Gastroesophageal sphincter (tissue), 4 donors: ENCODE measurements around the gene C1orf21. TPM values are rescaled to one million over a fixed set of nuclear protein-coding genes. Genes with fewer than 3 reads are reported as not detected.

Source experiments
- ATAC-seq: fragments of 150-250 bp; one replicate; pipeline ENCODE4 v1.9.1; 2016; ENCODE audit warnings: mild to moderate bottlenecking, moderate library complexity
- H3K27ac ChIP-seq, 4 donors: fragments of 200-600 bp; sonication (generic) in 3 of 4; 1 replicate in 3 of 4; 2 replicates in 1 of 4; pipeline ENCODE4 v1.5.1; 2016 to 2019
- H3K27me3 ChIP-seq: fragments of 200-600 bp; sonication (generic); one replicate; pipeline ENCODE4 v1.5.1; 2019
- H3K36me3 ChIP-seq, 2 donors: fragments of 200-600 bp; sonication (generic); one replicate each; pipeline ENCODE4 v1.5.1; 2019; ENCODE audit warnings: control low read depth in 1 of 2
- H3K4me1 ChIP-seq, 3 donors: fragments of 200-600 bp; sonication (generic); 1 replicate in 2 of 3; 2 replicates in 1 of 3; pipeline ENCODE4 v1.5.1; 2016 to 2019; ENCODE audit warnings: control low read depth in 2 of 3
- H3K4me3 ChIP-seq, 2 donors: fragments of 200-600 bp; sonication (generic); one replicate each; pipeline ENCODE4 v1.5.1; 2019; ENCODE audit warnings: mild to moderate bottlenecking in 1 of 2, moderate library complexity in 1 of 2
- H3K9me3 ChIP-seq, 3 donors: fragments of 200-600 bp; sonication (generic); one replicate each; pipeline ENCODE4 v1.5.1; 2017 to 2019; ENCODE audit warnings: control low read depth in 2 of 3
- CTCF ChIP-seq, 4 experiments: fragments of 200-600 bp in 2 of 4; fragments of 450-650 bp in 2 of 4; sonication (generic) in 1 of 4; IDR thresholded peaks; one replicate each; pipeline ENCODE4 v1.5.1; 2017 to 2019; ENCODE audit warnings: antibody characterized with exemption in 4 of 4, mild to moderate bottlenecking in 2 of 4, moderate library complexity in 2 of 4
- EP300 ChIP-seq: sonication (generic); formaldehyde crosslinking; IDR thresholded peaks from one replicate; pipeline ENCODE4 v1.6.1; 2017; ENCODE audit warnings: antibody characterized with exemption, mild to moderate bottlenecking
- POLR2A ChIP-seq, 2 donors: fragments of 450-650 bp; IDR thresholded peaks; one replicate each; pipeline ENCODE4 v1.6.1; 2017; ENCODE audit warnings: antibody characterized with exemption in 2 of 2, mild to moderate bottlenecking in 2 of 2, moderate library complexity in 1 of 2
- POLR2AphosphoS5 ChIP-seq: sonication (generic); formaldehyde crosslinking; IDR thresholded peaks from one replicate; pipeline ENCODE4 v1.6.1; 2017; ENCODE audit warnings: antibody characterized with exemption
- WGBS, 2 donors: methylation state at CpG; one replicate each; pipeline ENCODE4 v1.1.5; 2018; ENCODE audit warnings: low coverage in 1 of 2; 5-methylcytosine and 5-hydroxymethylcytosine counted together
- total RNA-seq, 4 donors: library from RNA; depleted of rRNA; stranded (reverse); fragments of >200 nt; gene quantifications; one replicate each; pipeline ENCODE4 v1.1.0, GENCODE V29; 2016

The C1orf21 gene
- total RNA-seq, 4 donors from 2014 or later = 81.4 to 167 (median 121) TPM

- Histone ChIP-seq H3K9me3 (no peaks in the 10 kb centered on the region), H3K4me1 (peaks cover 0 to 18% (median 0%) of the 10 kb centered on the region in 3 donors), H3K36me3 (no peaks in the 10 kb centered on the region), H3K27me3 (no peaks in the 10 kb centered on the region), H3K4me3 (no peak overlapping the region), H3K27ac (no peak overlapping the region)
- TF ChIP-seq POLR2A (IDR thresholded peaks at IDR 0.05) = no peak
- TF ChIP-seq POLR2AphosphoS5 = no peak
- no peak for TF ChIP-seq EP300
- no peak for TF ChIP-seq CTCF (IDR thresholded peaks at IDR 0.05)
- no peak for ATAC-seq
- 88 to 95% methylated on average over 2 of the region's 2 CpGs for WGBS, 2 donors
Measured at GRCh38 chr1:184641894-184642293, 255.1 kb downstream of the C1orf21 start.

- H3K4me3 ChIP-seq = no peak overlapping the region
- 25 to 50% methylated on average over 1 of the region's 1 CpG for WGBS, 2 donors
Measured at GRCh38 chr1:184643661-184644060, 256.8 kb downstream of the C1orf21 start.

GRCh38 chr1:184644771-184645170 lies 257.9 kb downstream of the C1orf21 start:
- H3K9me3 ChIP-seq = no peaks in the 10 kb centered on the region
- TF ChIP-seq CTCF (IDR thresholded peaks at IDR 0.05) (no peak), POLR2A (IDR thresholded peaks at IDR 0.05) (no peak), POLR2AphosphoS5 (no peak), EP300 (no peak)
- peaks cover 0 to 32% (median 5%) of the 10 kb centered on the region in 3 donors for H3K4me1 ChIP-seq
- WGBS, 2 donors = 82 to 90% methylated on average over 2 of the region's 11 CpGs
- H3K27me3 ChIP-seq = no peaks in the 10 kb centered on the region
- no peak overlapping the region for H3K4me3 ChIP-seq
- no peak overlapping the region for H3K27ac ChIP-seq
- no peak for ATAC-seq
- H3K36me3 ChIP-seq = no peaks in the 10 kb centered on the region

More at GRCh38 chr1:184643661-184644060, 256.8 kb downstream of the C1orf21 start:
- H3K36me3 ChIP-seq = no peaks in the 10 kb centered on the region
- TF ChIP-seq EP300 (no peak), POLR2AphosphoS5 (no peak), CTCF (IDR thresholded peaks at IDR 0.05) (no peak), POLR2A (IDR thresholded peaks at IDR 0.05) (no peak)
- no peak overlapping the region for H3K27ac ChIP-seq
- no peaks in the 10 kb centered on the region for H3K27me3 ChIP-seq
- peaks cover 0 to 21% (median 0%) of the 10 kb centered on the region in 3 donors for H3K4me1 ChIP-seq
- no peak for ATAC-seq
- H3K9me3 ChIP-seq = no peaks in the 10 kb centered on the region

GRCh38 chr1:184646178-184646701 lies 259.4 kb downstream of the C1orf21 start:
- WGBS, 2 donors = 67 to 73% methylated on average over 1 to 3 of the region's 3 CpGs

More at GRCh38 chr1:184646178-184646701, 259.4 kb downstream of the C1orf21 start:
- ATAC-seq = no peak
- Histone ChIP-seq H3K4me1 (peaks cover 0 to 26% (median 5%) of the 10 kb centered on the region in 3 donors), H3K9me3 (no peaks in the 10 kb centered on the region), H3K27me3 (no peaks in the 10 kb centered on the region), H3K36me3 (no peaks in the 10 kb centered on the region), H3K27ac (no peak overlapping the region), H3K4me3 (no peak overlapping the region)
- TF ChIP-seq EP300 (no peak), POLR2AphosphoS5 (no peak), POLR2A (IDR thresholded peaks at IDR 0.05) (no peak), CTCF (IDR thresholded peaks at IDR 0.05) (no peak)
